ENCODE measurements around the gene TIGD6. TPM values are rescaled to one million over a fixed set of nuclear protein-coding genes. Genes with fewer than 3 reads are reported as not detected.

Gene TIGD6
- total and polyA plus RNA-seq, 10 of the 15 experiments (the other 5 are each of a cell fraction or from before 2014, with no cell fraction given) = 0.84 to 4.1 (median 2.7) TPM

DNA sequence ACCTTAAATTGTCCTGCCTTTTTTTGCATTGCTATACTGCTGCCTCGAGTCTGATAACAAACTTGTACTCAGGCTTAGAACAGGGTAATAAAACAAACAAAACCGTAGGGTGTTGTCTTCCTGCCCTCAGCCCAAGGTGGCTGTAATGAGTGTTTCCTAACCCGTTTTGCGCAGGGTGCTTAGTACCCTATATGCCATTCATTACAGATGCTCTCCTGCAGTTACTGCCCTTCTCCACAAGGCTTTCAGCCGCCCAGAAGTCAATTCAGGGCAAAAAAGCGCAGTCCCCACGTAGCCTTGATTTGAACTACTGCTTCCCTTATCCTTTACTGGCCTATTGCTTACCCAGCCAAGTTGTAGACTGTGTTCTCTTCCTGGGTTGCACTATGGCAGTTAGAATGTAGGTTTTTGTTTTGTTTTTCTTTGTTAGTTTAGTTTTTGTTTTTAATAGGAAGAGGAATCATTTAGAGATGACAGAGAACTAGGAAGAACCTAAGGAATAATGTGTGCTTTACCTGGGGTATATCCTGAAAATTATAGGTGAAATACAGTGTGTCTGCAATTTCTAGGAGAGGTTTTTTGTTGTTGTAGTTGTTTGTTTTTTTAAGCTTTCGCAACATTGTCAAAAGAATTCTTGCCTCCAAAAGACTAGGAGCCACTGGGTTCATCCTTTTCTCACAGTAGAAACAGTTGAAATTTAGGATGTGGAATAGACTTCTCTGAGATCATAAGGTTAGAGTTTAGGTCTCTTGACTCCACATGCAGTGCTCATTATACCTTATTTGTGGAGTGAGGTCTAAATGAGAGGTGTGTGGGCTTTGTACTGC lies 1.4 kb upstream of the TIGD6 start:
- Histone ChIP-seq H4K20me1 (ENCODE audit: control insufficient read depth, insufficient read depth) (no peaks in the 10 kb centered on the region), H3K36me3 (ENCODE audit: control insufficient read depth in 2 of 2, insufficient read depth in 2 of 2, low read length in 1 of 2) (peaks cover 1 to 14% of the 10 kb centered on the region in 2 experiments; a peak in 1 of 4 replicates), H3K9ac (ENCODE audit: control insufficient read depth, insufficient read depth, low read length) (peak overlapping the region; percentile 96), H3K27me3 (replicated peaks in 1 of 2; ENCODE audit: control insufficient read depth in 2 of 2, insufficient read depth in 2 of 2, low read length in 1 of 2) (no peaks in the 10 kb centered on the region), H3K27ac (ENCODE audit: control insufficient read depth, insufficient read depth) (peak overlapping the region; percentile 92), H3K79me2 (ENCODE audit: control insufficient read depth, insufficient read depth, low read length) (peaks cover 54% of the 10 kb centered on the region), H3K4me3 (peak overlapping the region; percentile 98), H2AFZ (ENCODE audit: control insufficient read depth, low read depth, low read length) (no peak overlapping the region), H3K4me2 (ENCODE audit: control insufficient read depth, insufficient read depth) (peak overlapping the region; percentile 81), H3K4me1 (ENCODE audit: control insufficient read depth, insufficient read depth, low read length) (0 out of 2 replicates have a peak, but pooled peaks cover 3% of the 10 kb centered on the region), H3K9me3 (replicated peaks; ENCODE audit: control insufficient read depth, insufficient read depth, low read length) (no peaks in the 10 kb centered on the region)
- in situ Hi-C loops (cut with MboI) (no loop called here), intact Hi-C loops (cut with micrococcal nuclease; ENCODE audit: unreplicated experiment) (loop anchor here (2.0 kb wide), 1 partner anchor 41 kb away; the partner anchor contains the start of gene SLC26A2)
- ChIA-PET RAD21 (ENCODE audit: unreplicated experiment) (interaction anchor here (1.0 to 1.1 kb wide), 2 partner anchors 8 to 33 kb away, joined by 3 read pairs; no protein-coding TSS in a partner anchor), CTCF (interaction anchor here (0.6 to 1.1 kb wide), 4 partner anchors 44 to 168 kb away, joined by 3 to 4 read pairs (median 3); no protein-coding TSS in a partner anchor), POLR2A (no interaction called here), SMC1A (ENCODE audit: uncharacterized antibody, unreplicated experiment) (interaction anchor here (0.9 to 1.5 kb wide), 2 partner anchors 11 to 14 kb away, joined by 3 to 7 read pairs; no protein-coding TSS in a partner anchor)
- 15% methylated on average over 8 of the region's 8 CpGs for WGBS (ENCODE audit: insufficient coverage, insufficient replicate concordance, low lambda C conversion rate, missing lambda C conversion rate)
- DNase-seq (ENCODE audit: low read depth, low spot score) (peak; percentile 56), ATAC-seq (peak; percentile 79), FAIRE-seq (peak; percentile 62)
- TSS peak; percentile 59 for BruUV-seq (replicated peaks)
- TF ChIP-seq EZH2 (IDR thresholded peaks at IDR 0.05; ENCODE audit: borderline replicate concordance, control insufficient read depth, low read depth, low read length) (no peak), RB1 (IDR thresholded peaks at IDR 0.05; ENCODE audit: borderline replicate concordance) (no peak), EP300 (IDR thresholded peaks at IDR 0.05; ENCODE audit: borderline replicate concordance in 1 of 2, control insufficient read depth in 1 of 2, low read depth in 2 of 2, low read length in 2 of 2) (0 out of 4 replicates have a peak, but pooled peaks of 1 of the 2 experiments have one; percentile 33), WRNIP1 (IDR thresholded peaks at IDR 0.05; ENCODE audit: borderline replicate concordance, low read depth, low read length) (0 out of 2 replicates have a peak, but pooled peaks have one; percentile 24), SMARCA5 (IDR thresholded peaks at IDR 0.05) (0 out of 2 replicates have a peak, but pooled peaks have one; percentile 43), YY1 (IDR thresholded peaks at IDR 0.05; ENCODE audit: low read depth, low read length) (0 out of 2 replicates have a peak, but pooled peaks have one; percentile 15), RAD21 (IDR thresholded peaks at IDR 0.05; ENCODE audit: insufficient read depth, low read depth, low read length) (peak; percentile 33; the same call in 1 of the 2 replicates), STAT3 (IDR thresholded peaks at IDR 0.05; ENCODE audit: low read depth, low read length) (no peak), CBFB (IDR thresholded peaks at IDR 0.05; ENCODE audit: low read depth) (no peak), HDGF (IDR thresholded peaks at IDR 0.05) (0 out of 2 replicates have a peak, but pooled peaks have one; percentile 25)
- TF ChIP-seq, protein P1, sequence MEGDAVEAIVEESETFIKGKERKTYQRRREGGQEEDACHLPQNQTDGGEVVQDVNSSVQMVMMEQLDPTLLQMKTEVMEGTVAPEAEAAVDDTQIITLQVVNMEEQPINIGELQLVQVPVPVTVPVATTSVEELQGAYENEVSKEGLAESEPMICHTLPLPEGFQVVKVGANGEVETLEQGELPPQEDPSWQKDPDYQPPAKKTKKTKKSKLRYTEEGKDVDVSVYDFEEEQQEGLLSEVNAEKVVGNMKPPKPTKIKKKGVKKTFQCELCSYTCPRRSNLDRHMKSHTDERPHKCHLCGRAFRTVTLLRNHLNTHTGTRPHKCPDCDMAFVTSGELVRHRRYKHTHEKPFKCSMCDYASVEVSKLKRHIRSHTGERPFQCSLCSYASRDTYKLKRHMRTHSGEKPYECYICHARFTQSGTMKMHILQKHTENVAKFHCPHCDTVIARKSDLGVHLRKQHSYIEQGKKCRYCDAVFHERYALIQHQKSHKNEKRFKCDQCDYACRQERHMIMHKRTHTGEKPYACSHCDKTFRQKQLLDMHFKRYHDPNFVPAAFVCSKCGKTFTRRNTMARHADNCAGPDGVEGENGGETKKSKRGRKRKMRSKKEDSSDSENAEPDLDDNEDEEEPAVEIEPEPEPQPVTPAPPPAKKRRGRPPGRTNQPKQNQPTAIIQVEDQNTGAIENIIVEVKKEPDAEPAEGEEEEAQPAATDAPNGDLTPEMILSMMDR (IDR thresholded peaks at IDR 0.05 in 2 of 3, conservative IDR thresholded peaks at IDR 0.05 in 1 of 3; ENCODE audit: control insufficient read depth in 2 of 3, extremely low read depth in 1 of 3, insufficient read depth in 1 of 3, low read depth in 3 of 3, low read length in 3 of 3) = peak; percentile 49 to 69 (median 68)
- TF ChIP-seq, protein P2, sequence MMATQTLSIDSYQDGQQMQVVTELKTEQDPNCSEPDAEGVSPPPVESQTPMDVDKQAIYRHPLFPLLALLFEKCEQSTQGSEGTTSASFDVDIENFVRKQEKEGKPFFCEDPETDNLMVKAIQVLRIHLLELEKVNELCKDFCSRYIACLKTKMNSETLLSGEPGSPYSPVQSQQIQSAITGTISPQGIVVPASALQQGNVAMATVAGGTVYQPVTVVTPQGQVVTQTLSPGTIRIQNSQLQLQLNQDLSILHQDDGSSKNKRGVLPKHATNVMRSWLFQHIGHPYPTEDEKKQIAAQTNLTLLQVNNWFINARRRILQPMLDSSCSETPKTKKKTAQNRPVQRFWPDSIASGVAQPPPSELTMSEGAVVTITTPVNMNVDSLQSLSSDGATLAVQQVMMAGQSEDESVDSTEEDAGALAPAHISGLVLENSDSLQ (IDR thresholded peaks at IDR 0.05) = peak; percentile 55; the same call in 1 of the 2 replicates
- TF ChIP-seq, protein P3, sequence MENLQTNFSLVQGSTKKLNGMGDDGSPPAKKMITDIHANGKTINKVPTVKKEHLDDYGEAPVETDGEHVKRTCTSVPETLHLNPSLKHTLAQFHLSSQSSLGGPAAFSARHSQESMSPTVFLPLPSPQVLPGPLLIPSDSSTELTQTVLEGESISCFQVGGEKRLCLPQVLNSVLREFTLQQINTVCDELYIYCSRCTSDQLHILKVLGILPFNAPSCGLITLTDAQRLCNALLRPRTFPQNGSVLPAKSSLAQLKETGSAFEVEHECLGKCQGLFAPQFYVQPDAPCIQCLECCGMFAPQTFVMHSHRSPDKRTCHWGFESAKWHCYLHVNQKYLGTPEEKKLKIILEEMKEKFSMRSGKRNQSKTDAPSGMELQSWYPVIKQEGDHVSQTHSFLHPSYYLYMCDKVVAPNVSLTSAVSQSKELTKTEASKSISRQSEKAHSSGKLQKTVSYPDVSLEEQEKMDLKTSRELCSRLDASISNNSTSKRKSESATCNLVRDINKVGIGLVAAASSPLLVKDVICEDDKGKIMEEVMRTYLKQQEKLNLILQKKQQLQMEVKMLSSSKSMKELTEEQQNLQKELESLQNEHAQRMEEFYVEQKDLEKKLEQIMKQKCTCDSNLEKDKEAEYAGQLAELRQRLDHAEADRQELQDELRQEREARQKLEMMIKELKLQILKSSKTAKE (IDR thresholded peaks at IDR 0.05; ENCODE audit: low read depth, poor library complexity, severe bottlenecking) = no peak

Measured in GM12878 (cell line).